LoVo (cell line): ENCODE data around the gene SUPT4H1.
"Not testable (repeated sequence)": the region's sequence is repeated elsewhere in the genome, so short reads cannot be mapped to it uniquely, and the experiment has no call there.

Experiments used
- DNase-seq: peaks from one replicate; pipeline ENCODE4 v3.0.0-alpha.2; 2016; ENCODE audit warnings: low spot score

Gene SUPT4H1

GRCh38 chr17:58351831-58352595 lies at the start of gene SUPT4H1:
Gene SUPT4H1 (minus strand): TSS chr17:58352201. CDS start chr17:58352135, 66 bp downstream.
- peak; percentile 93 for DNase-seq

GRCh38 chr17:58401287-58401686 lies 49.3 kb upstream of the SUPT4H1 start:
- no peak for DNase-seq

- DNase-seq, result no peak
Observed at GRCh38 chr17:58400826-58401225, 48.8 kb upstream of the SUPT4H1 start.

GRCh38 chr17:58399974-58400373 lies 48.0 kb upstream of the SUPT4H1 start:
- no peak for DNase-seq

- DNase-seq, result no peak
Observed at GRCh38 chr17:58398574-58399266, 46.7 kb upstream of the SUPT4H1 start.

- DNase-seq, result not testable (repeated sequence)
Observed at GRCh38 chr17:58397421-58397820, 45.4 kb upstream of the SUPT4H1 start.

- DNase-seq, result no peak
Observed at GRCh38 chr17:58396173-58396572, 44.2 kb upstream of the SUPT4H1 start.

GRCh38 chr17:58394534-58395223 lies 42.7 kb upstream of the SUPT4H1 start:
- DNase-seq, result peak; percentile 83

- DNase-seq, result peak; percentile 99
Observed at GRCh38 chr17:58391302-58391984, 39.4 kb upstream of the SUPT4H1 start.

GRCh38 chr17:58390884-58391283 lies 38.9 kb upstream of the SUPT4H1 start:
- no peak for DNase-seq

GRCh38 chr17:58388302-58389190 lies 36.5 kb upstream of the SUPT4H1 start:
- DNase-seq, result no peak

GRCh38 chr17:58387834-58388233 lies 35.8 kb upstream of the SUPT4H1 start:
- peak; percentile 91 for DNase-seq

- DNase-seq, result no peak
Observed at GRCh38 chr17:58386708-58387107, 34.7 kb upstream of the SUPT4H1 start.

GRCh38 chr17:58385359-58385899 lies 33.4 kb upstream of the SUPT4H1 start:
- no peak for DNase-seq

GRCh38 chr17:58384897-58385296 lies 32.9 kb upstream of the SUPT4H1 start:
- DNase-seq, result no peak

GRCh38 chr17:58383892-58384462 lies 32.0 kb upstream of the SUPT4H1 start:
- DNase-seq, result no peak

- no peak for DNase-seq
Observed at GRCh38 chr17:58382872-58383242, 30.9 kb upstream of the SUPT4H1 start.

GRCh38 chr17:58382108-58382871 lies 30.3 kb upstream of the SUPT4H1 start:
- no peak for DNase-seq

- DNase-seq, result no peak
Observed at GRCh38 chr17:58381124-58382035, 29.4 kb upstream of the SUPT4H1 start.
